Measurements from ENCODE around the gene FBXO38.

The FBXO38 gene

GRCh38 chr5:148452499-148453193 lies 68.9 kb downstream of the FBXO38 start:
- no peak for TF ChIP-seq CTCF (IDR thresholded peaks at IDR 0.05; ENCODE audit: control insufficient read depth, extremely low read depth, insufficient read depth)
- H3K4me3 ChIP-seq (ENCODE audit: low read depth, low read length): no peak overlapping the region
- DNase-seq (ENCODE audit: low read depth): no peak

GRCh38 chr5:148454576-148454975 lies 70.8 kb downstream of the FBXO38 start:
- no peak overlapping the region for H3K4me3 ChIP-seq (ENCODE audit: low read depth, low read length)
- no peak for TF ChIP-seq CTCF (IDR thresholded peaks at IDR 0.05; ENCODE audit: control insufficient read depth, extremely low read depth, insufficient read depth)
- no peak for DNase-seq (ENCODE audit: low read depth)

- H3K4me3 ChIP-seq (ENCODE audit: low read depth, low read length): no peak overlapping the region
- TF ChIP-seq CTCF (IDR thresholded peaks at IDR 0.05; ENCODE audit: control insufficient read depth, extremely low read depth, insufficient read depth): no peak
- DNase-seq (ENCODE audit: low read depth): no peak
Measured at GRCh38 chr5:148455185-148455584, 71.4 kb downstream of the FBXO38 start.

- DNase-seq (ENCODE audit: low read depth): no peak
Measured at GRCh38 chr5:148457183-148457620, 73.4 kb downstream of the FBXO38 start.

GRCh38 chr5:148458036-148458888 lies 74.5 kb downstream of the FBXO38 start:
- DNase-seq (ENCODE audit: low read depth): no peak
- H3K4me3 ChIP-seq (ENCODE audit: low read depth, low read length): no peak overlapping the region
- TF ChIP-seq CTCF (IDR thresholded peaks at IDR 0.05; ENCODE audit: control insufficient read depth, extremely low read depth, insufficient read depth): no peak

More at GRCh38 chr5:148457183-148457620, 73.4 kb downstream of the FBXO38 start:
- no peak overlapping the region for H3K4me3 ChIP-seq (ENCODE audit: low read depth, low read length)
- peak; percentile 63 for TF ChIP-seq CTCF (IDR thresholded peaks at IDR 0.05; ENCODE audit: control insufficient read depth, extremely low read depth, insufficient read depth)

GRCh38 chr5:148459669-148460068 lies 75.9 kb downstream of the FBXO38 start:
- H3K4me3 ChIP-seq (ENCODE audit: low read depth, low read length): no peak overlapping the region
- no peak for TF ChIP-seq CTCF (IDR thresholded peaks at IDR 0.05; ENCODE audit: control insufficient read depth, extremely low read depth, insufficient read depth)
- DNase-seq (ENCODE audit: low read depth): no peak

Measured in LNCaP clone FGC (cell line).